Measurements from ENCODE around the gene FBXO15.
A peak's percentile ranks its signal among the peaks of the same experiment; 100 is the strongest.

Gene FBXO15

GRCh38 chr18:74110149-74110548 lies 37.5 kb downstream of the FBXO15 start:
- no peak for DNase-seq

DNA sequence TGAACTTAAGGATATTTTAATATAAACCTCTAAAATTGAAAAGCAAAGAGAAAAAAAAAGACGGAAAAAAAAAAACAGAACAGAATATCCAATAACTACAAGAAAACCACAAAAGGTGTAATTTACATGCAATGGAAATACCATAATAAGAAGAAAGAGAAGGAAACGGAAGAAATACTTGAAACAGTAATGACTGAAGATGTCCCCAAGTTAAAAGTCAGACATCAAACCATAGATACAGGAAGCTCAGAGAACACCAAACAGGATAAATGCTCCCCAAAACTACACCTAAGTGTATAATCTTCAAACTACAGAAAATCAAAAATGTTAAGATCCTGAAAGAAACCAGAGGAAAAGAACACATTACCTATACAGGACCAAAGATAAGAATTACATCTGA lies 39.2 kb downstream of the FBXO15 start:
- no peak for DNase-seq

DNA sequence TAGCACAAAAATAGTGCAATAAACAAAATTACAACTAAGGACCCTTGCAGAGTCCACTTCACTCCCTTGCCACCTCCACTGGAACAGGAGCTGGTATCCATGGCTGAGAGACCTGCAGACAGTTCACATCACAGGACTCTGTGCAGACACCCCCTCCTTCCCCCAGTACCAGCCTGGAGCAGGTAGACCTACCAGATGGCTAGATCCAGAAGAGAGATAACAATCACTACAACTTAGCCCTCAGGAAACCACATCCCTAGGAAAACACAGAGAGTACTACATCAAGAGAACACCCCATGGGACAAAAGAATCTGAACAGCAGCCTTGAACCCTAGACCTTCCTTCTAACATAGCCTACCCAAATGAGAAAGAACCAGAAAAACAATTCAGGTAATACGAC lies 49.8 kb downstream of the FBXO15 start:
- no peak for DNase-seq

GRCh38 chr18:74092922-74093321 lies 54.7 kb downstream of the FBXO15 start:
- DNase-seq = no peak

DNA sequence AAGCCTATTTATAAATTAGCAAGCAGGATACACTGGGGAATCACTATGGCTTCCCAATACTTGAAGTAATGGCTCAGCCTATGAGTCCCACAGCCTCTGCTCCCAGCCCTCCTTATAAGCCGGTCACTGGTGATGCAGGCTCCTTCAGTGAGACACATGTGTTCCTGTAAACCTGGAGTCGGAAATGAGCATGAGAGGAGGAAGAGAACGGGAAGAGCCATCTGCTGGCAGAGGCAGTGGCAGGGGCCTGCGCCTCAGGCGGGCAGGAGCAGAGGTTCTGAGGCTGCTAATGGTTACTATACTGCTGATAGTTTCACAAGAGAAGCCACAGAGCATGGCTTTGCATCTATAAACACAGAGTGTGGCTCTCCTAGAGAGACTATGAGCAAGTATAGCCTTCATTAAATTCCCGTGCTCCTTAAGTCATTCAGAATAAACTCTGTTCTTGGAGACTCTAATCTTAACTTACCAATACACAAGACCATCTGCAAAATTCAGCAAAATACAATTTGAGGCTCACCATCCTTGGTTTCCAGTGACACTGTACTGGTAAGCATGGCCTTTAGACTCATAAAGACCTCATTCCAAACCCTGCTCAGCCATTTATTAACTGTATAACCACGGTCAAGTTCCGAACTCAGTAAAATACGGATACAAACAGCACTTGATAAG lies 63.3 kb downstream of the FBXO15 start:
- no peak for DNase-seq

DNA sequence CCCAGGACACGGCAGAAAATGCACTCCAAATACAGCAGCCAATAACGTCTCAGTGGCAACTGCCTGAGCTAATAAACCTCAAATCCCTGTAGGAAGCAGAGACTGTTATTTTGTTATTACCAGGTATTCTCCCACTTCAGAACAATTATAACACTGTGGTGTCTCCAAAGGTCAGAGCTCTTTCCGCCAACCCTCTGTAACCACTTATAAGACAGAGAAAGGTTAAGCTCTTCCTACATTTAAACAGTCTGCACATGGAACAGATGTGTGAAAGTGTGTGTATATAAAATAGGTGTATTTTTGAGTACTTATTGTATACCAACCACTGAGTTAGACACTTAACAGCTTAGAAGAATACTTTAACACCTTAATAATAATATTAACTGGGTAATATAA lies 64.1 kb downstream of the FBXO15 start:
- no peak for DNase-seq

GRCh38 chr18:74082742-74083556 lies 64.7 kb downstream of the FBXO15 start:
- no peak for DNase-seq

- peak; percentile 74 for DNase-seq
Measured at GRCh38 chr18:74081966-74082741, 65.5 kb downstream of the FBXO15 start.

DNA sequence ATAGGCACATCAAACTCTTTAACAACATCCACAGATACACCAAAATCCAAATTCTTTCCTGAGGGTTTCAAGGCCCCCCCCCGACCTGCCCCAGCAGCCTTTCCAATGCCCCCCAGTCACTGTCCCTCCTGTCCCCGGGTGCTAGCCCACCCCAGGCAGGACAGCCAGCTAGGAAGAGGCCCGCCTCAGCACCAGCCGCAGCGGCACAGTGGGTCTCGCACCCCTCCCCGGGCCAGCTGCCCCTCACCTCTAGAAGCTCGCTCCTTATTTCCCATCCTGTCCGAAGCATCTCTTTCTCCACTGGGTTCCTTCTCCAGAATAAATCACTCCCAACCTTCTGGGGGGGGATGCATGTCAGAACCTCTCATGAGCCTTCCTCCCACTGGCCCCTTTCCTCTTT lies 69.4 kb downstream of the FBXO15 start:
- DNase-seq = no peak

GRCh38 chr18:74074668-74075564 lies 72.7 kb downstream of the FBXO15 start:
- no peak for DNase-seq

DNA sequence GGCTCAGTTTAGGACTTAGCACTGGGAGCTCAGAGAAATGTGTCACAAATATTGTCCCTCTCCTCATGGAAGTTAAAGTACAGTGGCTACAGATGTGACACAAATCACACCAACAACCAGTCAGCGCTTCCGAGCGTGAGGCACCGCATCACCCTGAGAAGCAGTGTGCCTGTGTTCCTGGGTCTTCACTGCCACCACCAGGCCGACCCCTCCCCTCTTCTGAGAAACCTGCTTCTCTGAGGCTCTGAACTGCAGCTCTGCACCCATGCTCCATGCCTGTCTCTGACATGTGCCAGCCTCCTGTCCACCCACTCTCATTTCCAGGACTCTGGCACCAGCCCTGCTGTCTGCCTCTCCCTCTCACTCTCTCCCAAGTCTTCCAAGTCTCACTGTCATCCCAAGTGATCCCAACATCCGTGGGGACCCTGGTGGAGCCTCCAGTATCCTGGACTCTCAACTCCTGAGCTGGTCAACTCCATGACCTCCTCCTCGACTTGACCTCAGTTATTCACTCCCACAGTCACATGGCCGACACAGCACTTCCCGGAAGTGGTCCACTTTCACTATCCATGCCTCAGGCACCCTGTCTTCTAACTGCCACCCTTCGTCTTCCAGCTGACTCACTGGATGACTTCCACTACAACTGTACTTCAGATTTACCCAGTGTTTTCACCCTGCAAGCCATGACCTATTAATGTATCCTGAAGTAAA lies 73.5 kb downstream of the FBXO15 start:
- no peak for DNase-seq

GRCh38 chr18:74069178-74070050 lies 78.2 kb downstream of the FBXO15 start:
- no peak for DNase-seq

- no peak for DNase-seq
Measured at GRCh38 chr18:74068296-74068695, 79.3 kb downstream of the FBXO15 start.

DNA sequence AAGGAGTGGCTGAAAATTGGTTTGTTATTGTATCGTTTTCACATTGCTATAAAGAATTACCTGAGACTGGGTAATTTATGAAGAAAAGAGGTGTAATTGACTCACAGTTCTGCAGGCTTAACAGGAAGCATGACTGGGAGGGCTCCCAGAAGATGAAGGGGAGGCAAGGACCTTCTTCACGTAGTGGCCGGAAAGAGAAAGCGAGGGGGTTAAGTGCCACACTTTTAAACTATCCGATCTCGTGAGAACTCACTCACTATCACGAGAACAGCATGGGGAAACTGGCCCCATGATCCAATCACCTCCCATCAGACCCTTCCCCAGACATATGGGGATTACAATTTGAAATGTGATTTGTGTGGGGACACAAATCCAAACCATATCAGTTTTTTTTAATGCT lies 81.6 kb downstream of the FBXO15 start:
- no peak for DNase-seq

DNA sequence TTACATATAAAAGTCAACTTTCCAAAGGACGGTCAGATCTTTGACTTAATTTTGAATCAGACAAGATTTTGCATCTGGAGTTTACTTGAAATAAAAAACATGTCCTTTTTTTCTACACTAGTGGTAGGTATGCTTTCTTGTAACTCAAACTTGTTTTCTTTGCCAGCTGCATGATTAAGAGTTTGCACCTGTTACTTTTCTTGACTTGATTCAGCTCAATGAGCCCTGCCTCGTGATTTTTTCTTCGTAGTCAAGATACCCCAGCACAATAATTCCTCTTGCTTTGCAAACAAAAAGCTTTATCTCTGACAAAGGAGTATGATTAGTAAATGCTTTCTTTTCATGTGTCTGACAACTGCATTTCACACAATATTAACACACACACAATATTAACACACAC lies 82.3 kb downstream of the FBXO15 start:
- DNase-seq = no peak

- DNase-seq = no peak
Measured at GRCh38 chr18:74064510-74064909, 83.1 kb downstream of the FBXO15 start.

DNA sequence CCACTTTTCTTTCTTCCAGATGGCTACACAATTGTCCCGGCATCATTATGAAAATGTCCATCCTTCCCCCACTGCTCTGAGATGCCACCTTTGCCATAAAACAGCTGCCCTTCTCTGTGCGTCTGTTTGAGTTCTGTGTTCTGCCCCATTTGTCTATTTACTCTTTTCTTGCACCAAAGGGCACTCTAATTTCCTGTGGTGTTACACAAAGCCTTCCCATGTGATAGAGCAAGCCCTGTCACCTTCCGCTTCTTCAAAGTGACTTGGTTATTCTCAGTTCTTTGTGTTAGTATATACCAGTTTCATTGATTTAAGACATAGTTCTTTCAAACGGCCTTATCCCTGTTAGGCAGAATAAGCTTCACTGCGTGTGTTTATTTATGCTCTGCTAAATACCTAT lies 84.1 kb downstream of the FBXO15 start:
- DNase-seq = no peak

DNA sequence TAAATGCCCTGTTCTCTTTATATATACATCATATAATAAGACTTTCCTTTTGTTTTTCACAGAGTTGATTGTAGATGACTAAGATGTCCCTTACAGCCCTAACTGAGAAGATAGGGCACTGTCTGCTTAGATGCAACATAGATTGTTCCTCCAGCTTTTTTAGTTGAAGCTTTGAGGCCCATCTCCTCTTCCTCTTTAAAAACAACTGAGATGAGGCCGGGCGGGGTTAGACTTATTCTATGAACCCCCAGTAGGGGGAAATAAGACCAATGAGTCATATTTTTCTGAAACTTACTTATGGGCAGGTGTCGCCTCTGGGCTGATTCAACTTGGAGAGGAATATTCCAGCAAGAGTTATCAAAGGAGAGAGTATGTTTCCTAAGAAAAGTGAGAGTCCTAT lies 84.6 kb downstream of the FBXO15 start:
- DNase-seq = no peak

- DNase-seq = no peak
Measured at GRCh38 chr18:74062037-74062436, 85.6 kb downstream of the FBXO15 start.

DNA sequence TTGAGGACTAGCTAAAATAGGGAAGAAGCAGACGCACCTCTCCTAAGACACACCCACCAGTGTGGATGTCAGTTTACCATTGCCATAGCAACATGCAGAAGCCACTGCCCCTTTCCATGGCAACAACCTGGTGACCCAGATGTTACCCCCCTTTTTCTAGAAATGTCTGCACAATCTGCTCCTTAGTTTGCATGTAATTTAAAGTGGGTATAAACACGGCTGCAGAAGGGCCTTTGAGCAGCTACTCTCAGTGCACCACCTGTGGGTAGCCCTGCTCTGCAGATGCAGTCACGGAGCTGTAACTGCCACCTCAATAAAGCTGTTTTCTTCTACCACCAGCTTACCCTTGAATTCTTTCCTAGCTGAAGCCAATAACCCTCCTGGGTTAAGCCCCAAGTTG lies 87.1 kb downstream of the FBXO15 start:
- no peak for DNase-seq

- DNase-seq = no peak
Measured at GRCh38 chr18:74050807-74051206, 96.8 kb downstream of the FBXO15 start.
